Stimulated activated CD8-positive, alpha-beta memory T cell treated with anti-CD3 and anti-CD28 coated beads, Interleukin-7, amount 100 ng/mL, for 4 hours (primary cell): ENCODE data around the gene NIFK.
"Not testable (repeated sequence)": the region's sequence is repeated elsewhere in the genome, so short reads cannot be mapped to it uniquely, and the experiment has no call there.

Source experiments
- DNase-seq, 2 donors: peaks; one replicate each; pipeline ENCODE4 v3.0.0-alpha.2; 2020; ENCODE audit warnings: low read depth in 2 of 2

Gene NIFK

DNA sequence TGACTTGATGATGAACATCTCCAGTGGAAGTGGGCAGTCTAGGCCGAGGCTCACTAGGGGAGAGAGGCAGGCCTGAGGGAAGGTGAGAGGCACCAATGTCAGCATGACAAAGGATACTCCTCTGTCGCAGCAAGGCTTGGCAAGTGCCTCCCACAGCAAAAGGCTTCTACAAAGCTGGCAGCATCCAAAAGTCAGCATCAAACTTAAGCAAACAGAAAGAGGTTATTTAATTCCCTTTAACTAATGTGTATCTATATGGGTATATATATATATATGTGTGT, 41.6 kb downstream of the NIFK start:
- no peak for DNase-seq

DNA sequence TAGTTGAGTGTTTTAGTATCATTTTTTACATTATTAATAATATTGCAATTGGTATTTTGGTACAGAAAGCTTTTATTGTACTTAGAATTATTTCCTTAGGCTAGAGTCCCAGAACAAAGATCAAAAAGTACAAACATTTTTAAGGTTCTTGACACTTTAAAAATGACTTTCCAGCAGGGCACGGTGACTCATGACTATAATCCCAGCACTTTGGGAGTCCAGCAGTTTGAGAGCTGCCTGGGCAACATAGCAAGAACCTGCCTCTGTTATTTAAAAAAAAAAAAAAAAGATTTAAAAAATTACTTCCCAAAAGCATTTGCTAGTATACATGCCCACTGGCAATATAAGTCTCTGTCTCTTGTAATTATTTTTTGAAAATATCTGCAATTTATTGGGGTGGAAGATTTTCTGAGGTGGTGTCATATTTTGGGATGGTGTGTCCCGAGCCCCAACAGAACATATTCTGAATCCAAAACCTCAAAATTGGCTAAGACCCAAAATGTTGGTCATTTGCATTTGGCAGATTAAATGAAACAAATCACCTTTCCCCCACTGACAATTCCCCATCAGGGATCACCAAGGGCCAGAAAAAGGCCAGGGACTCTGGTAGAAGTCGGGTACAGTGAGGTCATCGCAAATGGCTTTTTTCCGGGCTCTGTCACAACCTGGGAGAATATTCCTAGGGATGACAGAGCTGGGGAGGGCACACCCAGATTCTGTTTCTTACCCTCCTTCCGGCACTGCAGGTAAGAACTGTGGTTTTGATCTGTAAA, 42.1 kb downstream of the NIFK start:
- DNase-seq = no peak

DNA sequence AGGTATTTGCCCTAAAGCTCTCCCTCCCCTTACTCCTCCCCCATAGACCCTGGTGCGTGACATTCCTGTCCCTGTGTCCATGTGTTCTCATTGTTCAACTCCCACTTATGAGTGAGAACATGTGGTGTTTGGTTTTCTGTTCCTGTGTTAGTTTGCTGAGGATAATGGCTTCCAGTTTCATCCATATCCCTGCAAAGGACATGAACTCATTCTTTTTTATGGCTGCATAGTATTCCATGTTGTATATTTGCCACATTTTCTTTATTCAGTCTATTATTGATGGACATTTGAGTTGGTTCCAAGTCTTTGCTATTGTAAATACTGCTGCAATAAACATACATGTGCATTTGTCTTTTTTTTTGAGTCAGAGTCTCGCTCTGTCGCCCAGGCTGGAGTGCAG, 46.1 kb downstream of the NIFK start:
- DNase-seq = not testable (repeated sequence)

DNA sequence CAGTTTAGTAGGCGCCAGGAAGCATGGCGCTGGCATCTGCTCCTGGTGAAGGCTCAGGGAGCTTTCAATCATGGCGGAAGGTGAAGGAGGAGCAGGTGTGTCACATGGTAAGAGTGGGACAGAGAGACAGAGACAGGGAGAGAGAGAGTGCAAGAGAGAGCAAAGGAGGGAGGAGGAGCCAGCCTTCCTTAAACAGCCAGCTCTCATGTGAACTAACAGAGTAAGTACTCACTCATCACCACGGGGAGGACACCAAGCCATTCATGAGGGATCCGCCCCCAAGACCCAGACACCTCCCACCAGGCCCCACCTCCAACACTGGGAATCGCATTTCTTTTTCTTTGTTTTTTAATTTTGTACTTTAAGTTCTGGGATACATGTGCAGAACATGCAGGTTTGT, 46.6 kb downstream of the NIFK start:
- DNase-seq = no peak

DNA sequence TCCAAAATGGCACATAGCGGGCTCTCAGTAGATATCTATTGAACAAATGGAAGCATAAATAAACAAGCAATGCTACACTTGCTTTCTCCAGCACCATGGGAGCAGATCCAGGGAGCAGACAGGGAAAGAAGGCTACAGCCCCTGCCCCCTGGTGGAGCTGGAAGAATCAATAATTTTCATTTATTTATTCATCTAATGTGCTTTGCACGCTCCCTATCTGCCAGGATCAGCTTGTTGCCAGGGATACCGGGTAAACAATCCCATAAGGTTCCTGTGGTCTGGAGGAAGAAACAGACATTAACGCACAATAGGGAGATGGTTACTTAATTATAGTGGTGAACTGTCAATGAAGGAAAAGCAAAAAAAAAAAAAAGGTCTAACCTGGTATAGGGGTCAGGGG, 47.3 kb downstream of the NIFK start:
- DNase-seq = no peak

DNA sequence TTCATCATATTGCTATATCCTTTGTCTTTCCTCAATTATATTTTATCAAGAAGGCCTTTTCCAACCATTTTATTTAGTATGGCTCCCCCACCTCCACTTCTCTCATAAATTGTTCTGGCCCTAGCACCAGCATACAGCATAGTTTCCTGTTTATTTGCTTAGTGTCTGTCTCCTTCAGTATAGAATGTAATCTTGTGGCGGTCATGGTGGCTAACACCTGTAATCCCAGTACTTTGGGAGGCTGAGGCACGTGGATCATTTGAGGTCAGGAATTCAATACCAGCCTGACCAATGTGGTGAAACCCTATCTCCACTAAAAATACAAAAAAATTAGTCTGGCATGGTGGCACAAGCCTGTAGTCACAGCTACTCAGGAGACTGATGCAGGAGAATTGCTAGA, 47.9 kb downstream of the NIFK start:
- DNase-seq = no peak

DNA sequence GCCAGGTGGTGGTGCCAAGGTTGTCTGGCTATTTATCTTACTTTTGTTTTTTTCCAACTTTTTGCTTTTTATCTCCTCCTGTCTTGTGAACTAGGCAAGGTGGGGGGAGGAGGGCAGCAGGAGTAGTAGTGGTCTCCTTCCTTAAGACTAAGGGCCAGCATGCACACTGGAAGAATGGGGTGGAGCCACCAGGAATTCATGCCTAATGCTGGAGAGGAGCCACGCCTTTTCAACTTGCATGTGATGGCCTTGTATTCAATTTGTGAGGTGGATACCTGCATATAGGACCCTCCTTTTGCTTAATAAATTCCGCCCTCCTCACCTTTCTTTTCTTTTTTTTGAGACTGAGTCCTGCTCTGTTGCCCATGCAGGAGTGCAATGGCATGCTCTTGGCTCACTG, 49.8 kb downstream of the NIFK start:
- DNase-seq = no peak

DNA sequence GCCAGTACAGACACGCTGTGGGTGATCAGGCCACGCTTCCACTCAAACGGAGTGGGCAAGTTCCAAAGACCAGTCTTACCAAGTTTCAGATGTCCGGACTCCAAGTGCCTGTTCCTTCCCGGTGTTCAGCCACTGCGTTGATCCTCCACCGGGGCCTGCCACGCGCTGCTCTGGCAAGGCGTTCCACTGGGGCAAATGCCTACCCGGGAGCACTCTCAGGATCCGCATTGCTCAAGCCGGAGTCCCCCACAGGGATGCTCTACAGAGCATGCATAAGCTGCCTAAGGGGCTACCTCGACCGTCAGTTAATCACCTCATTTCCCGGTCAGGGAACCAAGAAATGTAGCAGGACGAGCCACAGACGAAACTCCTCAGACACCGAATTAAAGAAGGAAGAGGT, 50.5 kb downstream of the NIFK start:
- no peak for DNase-seq

DNA sequence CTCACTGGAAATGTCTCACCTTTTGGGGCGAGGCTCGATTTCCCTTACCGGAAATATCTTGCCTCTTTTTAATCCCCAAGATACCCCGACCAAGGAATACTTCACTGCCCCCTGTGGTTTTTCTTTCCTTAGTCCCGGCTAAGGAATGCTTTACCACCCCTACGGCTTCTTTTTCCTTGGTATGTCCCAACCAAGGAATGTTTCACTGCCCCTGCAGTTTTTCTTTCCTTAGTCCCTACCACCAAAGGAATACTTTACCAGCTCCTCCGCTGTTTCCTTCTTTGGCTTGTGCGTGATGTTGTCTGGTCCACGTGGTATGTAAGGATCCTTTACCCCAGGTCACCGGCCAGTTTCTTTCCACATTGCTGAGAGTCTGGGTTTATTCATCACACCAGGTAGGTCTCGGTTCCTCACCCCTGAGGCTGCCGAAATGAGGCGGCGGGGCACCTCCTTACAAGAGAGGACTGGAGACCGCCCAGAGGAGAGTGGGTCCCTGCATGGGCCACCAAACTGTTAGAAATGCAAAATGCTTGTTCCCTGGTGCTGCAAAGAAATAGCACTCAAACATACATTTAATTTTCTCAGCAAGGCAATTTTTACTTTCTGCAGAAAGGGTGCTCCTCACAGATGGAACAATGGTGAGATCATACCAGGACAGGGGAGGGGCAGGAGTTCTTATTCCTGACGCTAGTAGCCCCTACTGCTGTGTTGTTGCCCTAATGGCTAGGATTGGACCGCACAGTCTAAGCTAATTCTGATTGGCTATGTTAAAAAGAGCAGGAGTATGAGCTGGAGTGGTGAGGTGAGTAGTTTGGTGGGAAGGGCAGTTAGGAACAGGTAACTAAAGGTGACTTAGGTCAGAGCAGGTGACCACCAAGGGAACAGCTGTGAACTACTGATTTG, 54.0 kb downstream of the NIFK start:
- DNase-seq = no peak

DNA sequence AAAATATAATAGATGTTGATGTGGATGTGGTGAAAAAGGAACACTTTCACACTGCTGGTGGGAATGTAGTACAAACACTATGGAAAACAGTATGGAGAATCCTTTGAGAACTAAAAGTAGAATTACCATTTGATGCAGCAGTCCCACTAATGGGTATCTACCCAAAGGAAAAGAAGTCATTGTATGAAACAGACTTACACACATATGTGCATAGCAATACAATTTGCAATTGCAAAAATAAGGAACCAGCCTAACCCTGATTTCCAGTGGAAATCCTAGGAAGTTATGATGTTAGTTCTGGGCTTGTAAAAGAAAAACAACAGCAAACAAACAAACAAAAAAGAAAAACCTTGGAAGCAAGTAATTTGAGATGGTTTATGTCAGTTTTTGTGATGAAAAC, 58.8 kb downstream of the NIFK start:
- no peak for DNase-seq
